CD4-positive, alpha-beta T cell treated with Interferon alpha-2 for 1 hour (primary cell): ENCODE results near the gene PRDX5.
"Not testable (repeated sequence)": the region's sequence is repeated elsewhere in the genome, so short reads cannot be mapped to it uniquely, and the experiment has no call there.

Experiments
- DNase-seq, 2 donors: peaks; one replicate each; pipeline ENCODE4 v3.0.0-alpha.2; 2020 to 2022

Gene PRDX5

GRCh38 chr11:64306563-64306875 is 11.4 kb upstream of the PRDX5 start:
- no peak for DNase-seq

- no peak for DNase-seq
Observed at GRCh38 chr11:64306876-64307622, 10.9 kb upstream of the PRDX5 start.

- not testable (repeated sequence) for DNase-seq
Observed at GRCh38 chr11:64307795-64308194, 10.1 kb upstream of the PRDX5 start.

- no peak for DNase-seq
Observed at GRCh38 chr11:64312947-64313346, 5.0 kb upstream of the PRDX5 start.

GRCh38 chr11:64313491-64314145 is 4.3 kb upstream of the PRDX5 start:
- DNase-seq: no peak

- no peak for DNase-seq
Observed at GRCh38 chr11:64314146-64314804, 3.6 kb upstream of the PRDX5 start.

GRCh38 chr11:64314805-64315561 is 2.9 kb upstream of the PRDX5 start:
- DNase-seq: no peak

GRCh38 chr11:64315667-64316526 is 2.0 kb upstream of the PRDX5 start:
- DNase-seq: not testable (repeated sequence)

- DNase-seq: peak; percentile 45 to 53
Observed at GRCh38 chr11:64316672-64317324, 1.1 kb upstream of the PRDX5 start.

GRCh38 chr11:64317325-64317960 is 478 bp upstream of the PRDX5 start, which contains the start of gene TRMT112:
TSS of gene TRMT112 (minus strand) at chr11:64317559. CDS start at chr11:64317526, 33 bp downstream.
- DNase-seq: peak; percentile 96 to 99

GRCh38 chr11:64318766-64319761 is 1.1 kb downstream of the PRDX5 start:
- DNase-seq: no peak

- DNase-seq: no peak
Observed at GRCh38 chr11:64320556-64320955, 2.6 kb downstream of the PRDX5 start.

- no peak for DNase-seq
Observed at GRCh38 chr11:64321026-64321425, 3.1 kb downstream of the PRDX5 start.

GRCh38 chr11:64321533-64321932 is 3.6 kb downstream of the PRDX5 start:
- no peak for DNase-seq

GRCh38 chr11:64322925-64323260 is 5.0 kb downstream of the PRDX5 start:
- DNase-seq: no peak

- DNase-seq: no peak
Observed at GRCh38 chr11:64323373-64323772, 5.5 kb downstream of the PRDX5 start.

- not testable (repeated sequence) for DNase-seq
Observed at GRCh38 chr11:64323984-64324383, 6.1 kb downstream of the PRDX5 start.

GRCh38 chr11:64324692-64325469 is 7.0 kb downstream of the PRDX5 start:
- no peak for DNase-seq

- no peak for DNase-seq
Observed at GRCh38 chr11:64327375-64327774, 9.5 kb downstream of the PRDX5 start.
